ENCODE measurements around the gene PRDX1. TPM values are rescaled to one million over a fixed set of nuclear protein-coding genes. Genes with fewer than 3 reads are reported as not detected.

The PRDX1 gene
- total and polyA plus RNA-seq, 2 of the 8 experiments (the other 6 are each of a cell fraction or from before 2014, with no cell fraction given): 1,165 to 1,418 TPM

DNA sequence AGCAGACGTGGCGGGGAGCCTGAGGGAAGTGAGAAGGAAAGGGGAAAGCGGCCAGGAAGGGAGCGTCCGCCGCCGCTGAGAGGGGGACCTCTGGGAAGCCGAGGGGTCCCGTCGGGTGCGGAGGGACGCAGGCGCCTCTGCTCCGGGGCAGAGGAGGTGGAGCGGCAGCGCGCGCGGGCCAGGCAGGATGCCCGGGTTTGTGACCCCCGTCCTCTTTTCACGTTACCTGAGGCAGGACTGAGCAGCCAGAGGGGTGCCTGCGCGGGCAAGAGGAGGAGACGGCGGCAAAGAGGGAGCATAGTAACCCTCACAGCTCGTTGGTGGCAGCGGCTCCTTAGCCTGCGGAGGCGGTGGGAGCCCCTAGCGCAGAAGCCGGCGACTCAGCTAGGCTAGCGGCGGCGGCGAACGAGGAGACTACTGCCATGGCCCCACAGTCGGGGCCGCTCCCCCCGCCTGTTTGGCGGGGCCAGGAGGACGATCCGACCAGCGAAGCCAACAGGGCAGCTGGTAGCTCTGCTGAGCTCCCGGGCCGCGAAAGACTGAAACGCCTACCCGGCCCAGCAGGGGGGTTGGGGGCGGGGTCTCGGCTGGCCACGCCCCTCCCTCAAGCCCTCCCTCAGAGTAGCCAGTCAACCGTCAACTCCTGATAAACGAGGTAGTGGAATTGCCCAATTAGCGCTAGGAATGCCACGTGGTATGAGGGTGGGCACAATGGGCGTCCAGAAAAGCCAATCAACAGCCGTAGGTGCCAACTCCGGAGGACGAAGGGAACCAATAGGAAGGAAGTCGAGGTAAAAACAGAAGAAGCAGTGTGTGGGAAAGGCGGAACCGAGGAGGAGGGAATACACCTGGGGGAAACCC lies 30.8 kb downstream of the PRDX1 start, which contains the start of gene TESK2 (continued):
- TF ChIP-seq, protein P1, sequence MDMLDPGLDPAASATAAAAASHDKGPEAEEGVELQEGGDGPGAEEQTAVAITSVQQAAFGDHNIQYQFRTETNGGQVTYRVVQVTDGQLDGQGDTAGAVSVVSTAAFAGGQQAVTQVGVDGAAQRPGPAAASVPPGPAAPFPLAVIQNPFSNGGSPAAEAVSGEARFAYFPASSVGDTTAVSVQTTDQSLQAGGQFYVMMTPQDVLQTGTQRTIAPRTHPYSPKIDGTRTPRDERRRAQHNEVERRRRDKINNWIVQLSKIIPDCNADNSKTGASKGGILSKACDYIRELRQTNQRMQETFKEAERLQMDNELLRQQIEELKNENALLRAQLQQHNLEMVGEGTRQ (IDR thresholded peaks at IDR 0.05; ENCODE audit: low read length): peak; percentile 84
- TF ChIP-seq SP4 (IDR thresholded peaks at IDR 0.05; ENCODE audit: low read length) (peak; percentile 87; the same call in 1 of the 2 replicates), CTCF (IDR thresholded peaks at IDR 0.05; ENCODE audit: control extremely low read depth in 1 of 3, insufficient read depth in 1 of 3, low read depth in 1 of 3, low read length in 3 of 3) (no peak), GABPA (IDR thresholded peaks at IDR 0.05; ENCODE audit: borderline replicate concordance, insufficient read depth, low read length) (no peak), GTF2F1 (IDR thresholded peaks at IDR 0.05; ENCODE audit: borderline replicate concordance, low read depth, low read length) (no peak), ZNF274 (IDR thresholded peaks at IDR 0.05; ENCODE audit: borderline replicate concordance, extremely low read depth, low read length) (no peak), CREB1 (IDR thresholded peaks at IDR 0.05) (peak; percentile 69; the same call in 1 of the 2 replicates), CBX5 (IDR thresholded peaks at IDR 0.05; ENCODE audit: low read depth, low read length) (no peak), SIN3A (conservative IDR thresholded peaks at IDR 0.05 in 1 of 2, IDR thresholded peaks at IDR 0.05 in 1 of 2; ENCODE audit: low read depth in 1 of 2, low read length in 2 of 2) (peak in 1 of 2 experiments; percentile 77; a peak in 1 of 4 replicates), CBX8 (IDR thresholded peaks at IDR 0.05; ENCODE audit: borderline replicate concordance, low read depth, low read length) (no peak), BCL11A (IDR thresholded peaks at IDR 0.05; ENCODE audit: low read depth in 2 of 2, low read length in 2 of 2) (no peak), SRF (IDR thresholded peaks at IDR 0.05; ENCODE audit: low read depth, low read length) (no peak), YY1 (IDR thresholded peaks at IDR 0.05; ENCODE audit: low read depth, low read length) (no peak), SP1 (IDR thresholded peaks at IDR 0.05; ENCODE audit: low read depth, low read length) (peak; percentile 99), NANOG (IDR thresholded peaks at IDR 0.05; ENCODE audit: insufficient read depth, low read depth, low read length, poor library complexity, severe bottlenecking) (no peak), KDM4A (IDR thresholded peaks at IDR 0.05; ENCODE audit: low read depth, low read length, severe bottlenecking) (peak; percentile 82), TEAD4 (IDR thresholded peaks at IDR 0.05; ENCODE audit: low read depth, low read length) (0 out of 2 replicates have a peak, but pooled peaks have one; percentile 14), ASH2L (IDR thresholded peaks at IDR 0.05; ENCODE audit: low read length) (peak; percentile 81), POLR2A (IDR thresholded peaks at IDR 0.05; ENCODE audit: control extremely low read depth in 1 of 2, low read depth in 2 of 2, low read length in 2 of 2) (peak in 1 of 2 experiments; percentile 85; a peak in 2 of 3 replicates), RNF2 (IDR thresholded peaks at IDR 0.05; ENCODE audit: borderline replicate concordance, low read depth, low read length, missing control alignments, poor library complexity, severe bottlenecking) (no peak)

All from H1 (cell line).